HG02970 (cell line): ENCODE data around the gene EDEM1.
"Not testable (repeated sequence)": the region's sequence is repeated elsewhere in the genome, so short reads cannot be mapped to it uniquely, and the experiment has no call there.

Experiments
- ATAC-seq: cut with Tn5 transposase; IDR thresholded peaks from one replicate; pipeline ENCODE4 v1.9.1; 2021; ENCODE audit warnings: mild to moderate bottlenecking, moderate library complexity, moderate number of reproducible peaks; ENCODE audit not compliant: unreplicated experiment, low FRiP score

The EDEM1 gene

GRCh38 chr3:5170975-5171374 is 16.5 kb upstream of the EDEM1 start:
- no peak for ATAC-seq

- no peak for ATAC-seq
Observed at GRCh38 chr3:5172018-5172417, 15.5 kb upstream of the EDEM1 start.

GRCh38 chr3:5179036-5179435 is 8.5 kb upstream of the EDEM1 start:
- ATAC-seq = not testable (repeated sequence)

- peak; percentile 57 for ATAC-seq
Observed at GRCh38 chr3:5181469-5182141, 5.9 kb upstream of the EDEM1 start.

GRCh38 chr3:5183714-5184113 is 3.8 kb upstream of the EDEM1 start:
- ATAC-seq = not testable (repeated sequence)

- ATAC-seq = no peak
Observed at GRCh38 chr3:5184499-5184898, 3.0 kb upstream of the EDEM1 start.

GRCh38 chr3:5185093-5185673 is 2.3 kb upstream of the EDEM1 start:
- no peak for ATAC-seq

GRCh38 chr3:5186089-5186857 is 1.2 kb upstream of the EDEM1 start:
- no peak for ATAC-seq

GRCh38 chr3:5186858-5187155 is 700 bp upstream of the EDEM1 start:
- no peak for ATAC-seq

- peak; percentile 14 for ATAC-seq
Observed at GRCh38 chr3:5187920-5188418, 462 bp downstream of the EDEM1 start.

GRCh38 chr3:5188419-5189221 is 1.1 kb downstream of the EDEM1 start:
- ATAC-seq = no peak

GRCh38 chr3:5190147-5190791 is 2.8 kb downstream of the EDEM1 start:
- no peak for ATAC-seq

- no peak for ATAC-seq
Observed at GRCh38 chr3:5191555-5192304, 4.2 kb downstream of the EDEM1 start.

- no peak for ATAC-seq
Observed at GRCh38 chr3:5192571-5193365, 5.3 kb downstream of the EDEM1 start.

- ATAC-seq = no peak
Observed at GRCh38 chr3:5194341-5194740, 6.8 kb downstream of the EDEM1 start.

GRCh38 chr3:5194801-5195509 is 7.4 kb downstream of the EDEM1 start:
- no peak for ATAC-seq

- no peak for ATAC-seq
Observed at GRCh38 chr3:5195605-5196004, 8.1 kb downstream of the EDEM1 start.

GRCh38 chr3:5197022-5197421 is 9.5 kb downstream of the EDEM1 start:
- ATAC-seq = no peak
